ENCODE results near the gene GRIA4.

GRCh38 chr11:105838668-105839384 lies 229.0 kb downstream of the GRIA4 start:
- TF ChIP-seq CTCF (IDR thresholded peaks at IDR 0.05) (no peak), POLR2A (IDR thresholded peaks at IDR 0.05) (no peak)

Measured in lower leg skin (tissue), 3 donors.